Keratinocyte (primary cell): Measurements from ENCODE around the gene INSYN1.

Experiments used
- CTCF ChIP-seq, 3 experiments: IDR thresholded peaks in 1 of 3; conservative IDR thresholded peaks in 1 of 3; optimal IDR thresholded peaks in 1 of 3; 2 replicates in 2 of 3; 3 replicates in 1 of 3; pipeline versions ENCODE3 to v1.5.1; 2011; ENCODE audit warnings: low read length in 3 of 3, mild to moderate bottlenecking in 3 of 3, moderate library complexity in 2 of 3, control low read depth in 1 of 3, inconsistent platforms in 1 of 3; ENCODE audit not compliant: insufficient read depth in 2 of 3; ENCODE audit errors: extremely low read depth in 1 of 3
- EZH2 ChIP-seq: IDR thresholded peaks from one replicate; pipeline ENCODE4 v1.6.1; 2012; ENCODE audit warnings: inconsistent platforms, mild to moderate bottlenecking, low read length, moderate library complexity

DNA sequence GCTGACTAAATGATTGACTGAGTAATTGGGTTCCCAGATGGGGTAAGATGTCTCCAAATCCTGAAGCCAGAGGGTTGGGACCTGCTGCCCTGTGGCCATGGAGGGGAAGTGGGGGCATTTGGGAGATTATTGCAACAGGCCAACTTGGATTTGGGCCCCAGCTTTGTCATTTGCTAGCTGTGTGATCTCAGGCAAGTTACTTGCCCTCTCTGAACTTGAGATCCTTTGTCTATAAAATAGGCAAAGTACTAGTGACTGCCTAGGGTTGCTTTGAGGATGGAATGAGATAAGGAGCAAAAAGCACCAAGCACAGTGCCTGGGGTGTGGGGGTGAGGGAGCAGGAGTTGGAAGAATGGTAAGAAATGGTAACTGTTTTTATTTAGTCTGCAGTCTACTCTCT is 4.4 kb upstream of the INSYN1 start:
- TF ChIP-seq CTCF (optimal IDR thresholded peaks at IDR 0.05 in 1 of 3, IDR thresholded peaks at IDR 0.05 in 1 of 3, conservative IDR thresholded peaks at IDR 0.05 in 1 of 3; ENCODE audit: extremely low read depth in 1 of 3, insufficient read depth in 2 of 3, low read length in 3 of 3) = no peak
- TF ChIP-seq EZH2 = no peak
